Fibroblast of peridontal ligament (primary cell): ENCODE data around the gene DOK3.

Experiments
- DNase-seq: peaks from one replicate; pipeline ENCODE4 v3.0.0-alpha.2; 2010; ENCODE audit errors: extremely low read depth

Gene DOK3

GRCh38 chr5:177512736-177513380, 3.2 kb upstream of the DOK3 start:
- DNase-seq: no peak

GRCh38 chr5:177511796-177512675, 2.4 kb upstream of the DOK3 start:
- DNase-seq: no peak

- DNase-seq: no peak
These were observed 1.6 kb upstream of the DOK3 start for GRCh38 chr5:177511181-177511580.

- no peak for DNase-seq
These were observed 984 bp upstream of the DOK3 start for GRCh38 chr5:177510567-177511053.

- DNase-seq: no peak
These were observed 453 bp upstream of the DOK3 start for GRCh38 chr5:177509991-177510566.

GRCh38 chr5:177508837-177509236, 789 bp downstream of the DOK3 start:
- DNase-seq: no peak

GRCh38 chr5:177508221-177508611, 1.4 kb downstream of the DOK3 start:
- DNase-seq: no peak

- no peak for DNase-seq
These were observed 1.9 kb downstream of the DOK3 start for GRCh38 chr5:177507596-177508220.

- no peak for DNase-seq
These were observed 2.5 kb downstream of the DOK3 start for GRCh38 chr5:177507165-177507564.

- DNase-seq: no peak
These were observed 4.6 kb downstream of the DOK3 start for GRCh38 chr5:177505075-177505474.

- DNase-seq: no peak
These were observed 5.3 kb downstream of the DOK3 start for GRCh38 chr5:177504086-177505056.

GRCh38 chr5:177503351-177504085, 6.1 kb downstream of the DOK3 start:
- DNase-seq: no peak

GRCh38 chr5:177502886-177503285, 6.7 kb downstream of the DOK3 start:
- DNase-seq: no peak

GRCh38 chr5:177501874-177502678, 7.5 kb downstream of the DOK3 start:
- no peak for DNase-seq

GRCh38 chr5:177500685-177501522, 8.7 kb downstream of the DOK3 start:
- peak; percentile 90 for DNase-seq

- DNase-seq: no peak
These were observed 9.8 kb downstream of the DOK3 start for GRCh38 chr5:177499842-177500241.

- DNase-seq: no peak
These were observed 11.4 kb downstream of the DOK3 start for GRCh38 chr5:177498013-177498787.
